ENCODE measurements around the gene PTPRG.

PTPRG gene

GRCh38 chr3:61624300-61624699 is 62.9 kb downstream of the PTPRG start:
- no peak for DNase-seq

- DNase-seq: no peak
These were observed 64.1 kb downstream of the PTPRG start for GRCh38 chr3:61625429-61625828.

GRCh38 chr3:61626484-61626883 is 65.1 kb downstream of the PTPRG start:
- DNase-seq: no peak

- DNase-seq: no peak
These were observed 66.4 kb downstream of the PTPRG start for GRCh38 chr3:61627768-61628185.

- no peak for DNase-seq
These were observed 67.3 kb downstream of the PTPRG start for GRCh38 chr3:61628636-61629035.

- DNase-seq: no peak
These were observed 68.1 kb downstream of the PTPRG start for GRCh38 chr3:61629442-61629841.

GRCh38 chr3:61631108-61631769 is 69.9 kb downstream of the PTPRG start:
- no peak for DNase-seq

GRCh38 chr3:61632568-61633175 is 71.3 kb downstream of the PTPRG start:
- no peak for DNase-seq

GRCh38 chr3:61634678-61635077 is 73.3 kb downstream of the PTPRG start:
- DNase-seq: no peak

GRCh38 chr3:61637088-61638051 is 76.0 kb downstream of the PTPRG start:
- DNase-seq: no peak

GRCh38 chr3:61638741-61639140 is 77.4 kb downstream of the PTPRG start:
- no peak for DNase-seq

- no peak for DNase-seq
These were observed 78.6 kb downstream of the PTPRG start for GRCh38 chr3:61639991-61640390.

GRCh38 chr3:61645148-61645547 is 83.8 kb downstream of the PTPRG start:
- DNase-seq: no peak

GRCh38 chr3:61646360-61646759 is 85.0 kb downstream of the PTPRG start:
- DNase-seq: no peak

- DNase-seq: no peak
These were observed 85.6 kb downstream of the PTPRG start for GRCh38 chr3:61646851-61647525.

- no peak for DNase-seq
These were observed 87.1 kb downstream of the PTPRG start for GRCh38 chr3:61648481-61648880.

GRCh38 chr3:61649381-61650170 is 88.2 kb downstream of the PTPRG start:
- no peak for DNase-seq

- no peak for DNase-seq
These were observed 88.9 kb downstream of the PTPRG start for GRCh38 chr3:61650276-61650675.

- DNase-seq: no peak
These were observed 89.5 kb downstream of the PTPRG start for GRCh38 chr3:61650719-61651410.

- no peak for DNase-seq
These were observed 96.3 kb downstream of the PTPRG start for GRCh38 chr3:61657689-61658088.

- DNase-seq: no peak
These were observed 101.5 kb downstream of the PTPRG start for GRCh38 chr3:61662861-61663260.

All from activated naive CD4-positive, alpha-beta T cell (primary cell).